Amygdala (tissue), 56 donors: ENCODE results near the gene SEBOX.

Experiments
- DNase-seq, 56 donors: peaks; one replicate each; lab custom pipeline; 2025; lab: John Stamatoyannopoulos, UW

SEBOX gene

GRCh38 chr17:28369684-28370034, 4.7 kb upstream of the SEBOX start:
- DNase-seq: no peak

- no peak for DNase-seq
Observed at GRCh38 chr17:28368915-28369683, 4.1 kb upstream of the SEBOX start.

- no peak for DNase-seq
Observed at GRCh38 chr17:28368306-28368831, 3.4 kb upstream of the SEBOX start.

- DNase-seq: no peak
Observed at GRCh38 chr17:28367641-28368305, 2.8 kb upstream of the SEBOX start.

DNA sequence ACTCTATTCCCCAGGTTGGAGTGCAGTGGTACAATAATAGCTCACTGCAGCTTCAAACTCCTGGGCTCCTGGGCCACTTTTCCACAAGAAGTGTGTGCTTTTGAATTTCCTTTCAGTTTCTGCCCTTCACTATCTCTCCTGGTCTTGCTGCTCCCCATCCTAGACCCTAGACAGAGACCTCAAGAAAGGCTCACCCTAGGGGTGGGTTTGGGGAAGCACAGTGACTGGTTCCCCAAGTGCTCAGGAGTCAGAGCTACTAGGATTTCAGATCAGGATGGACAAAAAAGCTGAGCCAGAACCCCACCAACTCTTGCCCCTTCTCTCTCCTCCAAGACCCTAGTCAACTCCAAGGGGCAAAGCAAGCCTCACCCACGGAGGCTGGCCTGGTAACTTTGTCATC, 1.6 kb upstream of the SEBOX start:
- no peak for DNase-seq

DNA sequence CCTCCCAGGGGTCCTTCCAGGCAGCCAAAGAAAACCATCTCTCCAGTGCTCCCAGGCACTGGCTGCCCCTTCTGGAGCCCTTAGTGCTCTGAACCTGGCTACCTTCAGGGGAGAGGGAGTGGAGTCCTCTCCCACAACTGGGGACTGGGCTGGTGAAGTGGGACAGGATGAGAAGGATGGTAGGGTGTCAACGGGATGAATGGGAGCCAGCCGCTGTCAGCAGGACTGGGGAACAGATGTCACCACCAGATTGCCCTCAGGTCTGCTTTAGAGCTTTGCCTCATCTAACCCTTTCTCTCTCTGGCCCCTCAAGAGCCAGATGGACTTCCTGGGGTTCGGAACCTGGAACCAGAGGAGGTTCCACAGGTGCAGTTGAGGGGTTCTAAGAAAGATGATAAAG, 488 bp upstream of the SEBOX start:
- DNase-seq: no peak

DNA sequence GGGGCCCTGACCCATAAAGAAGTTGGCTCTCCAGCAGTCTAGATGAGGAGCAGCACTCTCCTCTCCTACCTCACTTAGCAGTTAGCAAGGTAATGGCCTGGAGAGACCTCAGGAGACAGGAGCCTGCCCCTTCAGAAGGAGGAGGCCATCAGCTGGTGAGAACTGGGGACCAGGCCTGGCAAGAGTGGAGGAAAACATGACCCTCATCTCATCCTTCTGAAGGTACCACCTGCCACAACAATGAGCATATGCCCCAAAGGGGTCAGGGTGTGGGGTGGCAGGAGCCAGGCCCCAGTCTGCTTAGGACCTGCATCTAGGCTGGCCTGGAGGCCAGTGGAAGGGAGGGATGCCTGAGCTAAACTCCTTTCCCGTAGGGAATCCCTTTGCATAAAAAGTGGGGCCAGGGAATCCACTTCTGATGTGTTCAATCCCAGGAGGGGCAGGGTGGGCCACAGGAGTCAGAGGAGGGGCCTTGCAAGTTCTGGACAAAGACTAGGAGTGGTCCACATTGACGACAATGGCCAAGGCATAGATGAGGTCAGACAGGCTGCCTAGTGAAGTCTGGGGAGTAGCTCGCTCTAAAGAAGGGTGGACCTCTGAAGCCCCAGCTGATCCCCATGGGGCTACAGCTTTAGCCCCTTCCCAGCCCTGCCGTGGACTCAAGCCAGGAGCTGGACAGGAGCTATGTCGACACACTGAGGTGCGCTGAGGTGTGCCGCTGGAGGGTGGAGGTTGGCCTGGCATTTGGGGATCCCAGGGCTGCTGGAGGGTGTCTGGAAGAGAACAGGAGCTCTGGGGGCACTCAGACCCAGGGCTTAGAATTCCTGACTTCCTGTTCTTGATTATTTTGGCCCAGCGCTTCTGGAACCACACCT, 986 bp downstream of the SEBOX start:
- no peak for DNase-seq

- no peak for DNase-seq
Observed at GRCh38 chr17:28363186-28363585, 1.8 kb downstream of the SEBOX start.

DNA sequence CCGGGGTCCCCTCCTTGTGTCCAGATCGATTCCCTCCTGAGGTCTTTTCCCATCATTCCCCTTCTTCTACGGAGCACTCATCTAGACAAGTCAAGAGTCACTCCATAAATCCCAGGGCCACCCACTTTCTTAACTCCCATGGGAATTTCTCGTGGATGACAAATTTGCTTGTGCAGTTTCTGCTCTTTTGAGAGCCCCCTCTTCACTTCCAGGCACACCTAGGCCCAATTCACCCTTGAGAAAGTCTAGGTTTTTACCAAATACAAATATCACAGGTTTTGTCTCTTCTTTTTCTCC, 7.2 kb downstream of the SEBOX start:
- DNase-seq: no peak

- peak; percentile 73 to 99 (median 93) for DNase-seq
Observed at GRCh38 chr17:28357061-28357900, 7.7 kb downstream of the SEBOX start, which contains the start of gene POLDIP2. Gene POLDIP2 (minus strand): TSS chr17:28357527. CDS start chr17:28357448, 79 bp downstream.

- no peak for DNase-seq
Observed at GRCh38 chr17:28350271-28350670, 14.7 kb downstream of the SEBOX start.

- DNase-seq: no peak
Observed at GRCh38 chr17:28348979-28349378, 16.0 kb downstream of the SEBOX start.

DNA sequence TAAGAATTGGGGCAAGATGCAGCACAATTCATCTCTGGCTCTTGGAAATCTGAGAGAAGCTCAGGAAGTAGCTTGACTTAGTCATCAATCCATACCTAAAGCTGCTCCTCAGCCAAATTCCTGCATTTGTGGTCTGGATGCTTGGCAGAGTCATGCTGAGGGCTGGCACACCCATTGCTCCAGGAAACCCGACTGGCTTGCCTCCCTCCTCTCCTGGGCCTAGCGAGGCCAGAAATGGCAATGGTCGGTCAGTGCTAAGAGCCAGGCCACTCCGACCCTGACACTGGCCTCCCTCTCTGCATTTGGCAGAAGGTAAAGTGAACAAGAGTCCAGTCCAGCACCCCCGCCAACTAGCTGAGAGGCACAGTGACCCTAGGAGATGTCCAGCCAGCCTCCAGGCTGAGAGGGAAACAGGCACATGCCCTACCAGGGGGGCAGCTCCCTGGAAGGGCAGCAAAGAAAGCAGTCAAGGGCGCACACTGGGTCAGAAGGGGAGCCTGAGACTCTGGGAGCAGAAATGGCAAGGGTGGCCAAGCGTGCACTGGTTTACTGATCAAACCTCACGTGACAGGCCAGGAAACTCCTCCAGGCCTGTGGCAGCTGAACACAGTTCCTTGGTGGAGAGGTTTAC, 17.6 kb downstream of the SEBOX start:
- DNase-seq: no peak

GRCh38 chr17:28346746-28347246, 18.2 kb downstream of the SEBOX start:
- no peak for DNase-seq

GRCh38 chr17:28346199-28346580, 18.8 kb downstream of the SEBOX start:
- no peak for DNase-seq

- no peak for DNase-seq
Observed at GRCh38 chr17:28345419-28346198, 19.4 kb downstream of the SEBOX start.

DNA sequence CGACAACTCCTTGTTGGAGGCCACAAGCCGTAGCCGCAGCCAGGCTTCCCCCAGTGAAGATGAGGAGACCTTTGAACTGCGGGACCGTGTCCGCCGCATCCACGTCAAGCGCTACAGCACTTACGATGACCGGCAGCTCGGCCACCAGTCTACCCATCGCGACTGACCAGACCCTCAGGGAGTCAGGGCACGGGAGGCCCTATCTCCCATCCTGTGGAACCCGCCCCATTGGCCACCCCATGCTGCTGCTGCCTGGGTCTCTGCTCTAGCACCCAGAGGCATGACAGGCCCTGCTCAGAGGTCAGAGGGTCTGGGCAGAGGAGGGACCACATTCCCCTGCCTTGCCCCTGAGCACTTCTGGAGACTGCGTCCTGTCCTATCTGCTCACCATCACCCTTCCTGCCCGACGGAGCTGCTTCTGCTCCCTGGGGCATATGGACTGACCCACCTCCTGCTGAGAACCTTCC, 20.5 kb downstream of the SEBOX start:
- DNase-seq: no peak

- DNase-seq: no peak
Observed at GRCh38 chr17:28344011-28344410, 21.0 kb downstream of the SEBOX start.

GRCh38 chr17:28343491-28343932, 21.5 kb downstream of the SEBOX start:
- no peak for DNase-seq
